ENCODE results near the gene TPRN.

The TPRN gene

DNA sequence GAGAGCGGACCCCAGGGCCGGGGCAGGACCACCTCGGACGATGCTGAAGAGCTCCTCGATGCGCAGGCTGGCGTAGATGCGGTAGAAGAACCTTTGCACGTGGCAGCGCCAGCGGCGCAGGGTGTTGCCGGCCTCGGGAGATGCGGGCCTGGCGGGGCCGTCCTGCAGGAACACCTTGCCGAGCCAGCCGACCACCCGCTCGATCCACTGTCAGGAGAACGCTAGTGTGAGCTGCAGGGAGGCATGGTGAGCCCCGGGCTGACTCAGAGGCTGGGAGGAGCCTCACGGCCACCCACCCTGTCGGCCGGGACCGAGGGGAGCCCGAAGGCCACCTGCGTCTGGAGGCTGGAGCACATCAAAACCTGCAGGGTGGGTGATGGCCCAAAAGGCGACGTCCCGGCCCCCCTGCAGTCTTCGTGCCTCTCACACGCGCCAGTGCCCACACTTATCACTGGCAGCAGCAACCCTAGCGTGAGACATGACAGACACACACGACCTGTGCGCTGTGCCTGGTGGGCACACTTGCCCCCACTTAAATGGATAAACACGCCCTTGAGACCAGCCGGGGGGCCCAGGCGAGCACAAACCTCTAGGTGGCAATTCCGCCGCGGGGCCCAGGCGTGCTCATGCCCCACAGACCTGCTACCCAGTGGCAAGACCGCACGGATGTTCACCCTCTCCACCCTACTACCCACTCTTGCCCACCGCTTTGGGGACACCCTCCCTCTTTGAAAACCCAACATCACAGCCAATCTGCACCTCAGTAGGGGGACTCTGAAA, 15.5 kb downstream of the TPRN start:
- H3K9me3 Mint-ChIP-seq, result no peaks in the 10 kb centered on the region
- H3K4me1 Mint-ChIP-seq, result peaks cover 31% of the 10 kb centered on the region
- H3K27me3 Mint-ChIP-seq, result no peaks in the 10 kb centered on the region
- peaks cover 9% of the 10 kb centered on the region for H3K36me3 Mint-ChIP-seq (ENCODE audit: low read depth)
- no peak overlapping the region for H3K4me3 Mint-ChIP-seq
- H3K27ac Mint-ChIP-seq, result no peak overlapping the region
- DNase-seq, result no peak
- ATAC-seq, result no peak

DNA sequence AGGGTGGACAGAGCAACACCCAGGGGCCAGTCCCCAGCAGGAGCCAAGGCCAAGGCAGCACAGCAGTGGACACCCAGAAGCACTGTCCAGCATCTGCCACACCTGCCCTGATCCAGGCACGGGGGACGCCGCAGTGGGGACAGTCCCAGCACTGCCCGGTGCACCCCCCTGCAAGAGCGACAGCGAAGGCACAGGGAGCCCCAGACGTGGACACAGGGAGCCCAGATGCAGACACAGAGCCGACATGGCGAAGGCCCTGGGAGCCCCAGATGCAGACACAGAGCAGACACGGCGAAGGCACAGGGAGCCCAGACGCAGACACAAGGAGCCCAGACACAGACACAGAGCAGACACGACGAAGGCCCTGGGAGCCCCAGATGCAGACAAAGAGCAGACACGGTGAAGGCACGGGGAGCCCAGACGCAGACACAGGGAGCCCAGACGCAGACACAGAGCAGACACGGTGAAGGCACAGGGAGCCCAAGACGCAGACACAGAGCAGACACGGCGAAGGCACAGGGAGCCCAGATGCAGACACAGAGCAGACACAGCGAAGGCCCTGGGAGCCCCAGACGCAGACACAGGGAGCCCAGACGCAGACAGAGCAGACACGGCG, 16.5 kb downstream of the TPRN start:
- DNase-seq (no peak), ATAC-seq (no peak)
- H3K36me3 Mint-ChIP-seq (ENCODE audit: low read depth), result peaks cover 11% of the 10 kb centered on the region
- H3K27ac Mint-ChIP-seq, result no peak overlapping the region
- H3K4me3 Mint-ChIP-seq, result no peak overlapping the region
- H3K9me3 Mint-ChIP-seq, result no peaks in the 10 kb centered on the region
- H3K27me3 Mint-ChIP-seq, result no peaks in the 10 kb centered on the region
- peaks cover 21% of the 10 kb centered on the region for H3K4me1 Mint-ChIP-seq

DNA sequence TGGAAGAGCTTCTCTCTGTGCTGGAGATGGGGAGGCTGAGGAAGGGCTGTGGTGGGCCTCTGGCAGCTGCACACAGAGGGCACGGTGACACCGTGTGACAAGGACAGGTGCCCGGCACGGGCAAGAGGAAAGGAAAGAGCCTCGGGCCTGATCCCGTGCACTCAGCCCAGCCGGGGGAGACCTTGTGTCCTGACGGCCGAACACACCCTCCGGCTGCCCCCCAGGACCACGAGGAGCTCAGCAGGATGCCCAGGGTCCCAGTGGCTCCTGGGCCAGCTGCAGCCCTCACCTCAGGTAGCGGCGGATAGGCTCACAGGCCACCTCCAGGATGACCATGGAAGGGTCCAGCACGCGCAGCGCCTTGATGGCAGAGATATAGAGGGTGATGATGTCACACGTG, 17.7 kb downstream of the TPRN start:
- DNase-seq, result no peak
- ATAC-seq, result no peak
- Mint-ChIP-seq H3K27me3 (no peaks in the 10 kb centered on the region), H3K27ac (no peak overlapping the region), H3K4me3 (no peak overlapping the region), H3K36me3 (ENCODE audit: low read depth) (peaks cover 10% of the 10 kb centered on the region), H3K9me3 (no peaks in the 10 kb centered on the region), H3K4me1 (peaks cover 17% of the 10 kb centered on the region)

DNA sequence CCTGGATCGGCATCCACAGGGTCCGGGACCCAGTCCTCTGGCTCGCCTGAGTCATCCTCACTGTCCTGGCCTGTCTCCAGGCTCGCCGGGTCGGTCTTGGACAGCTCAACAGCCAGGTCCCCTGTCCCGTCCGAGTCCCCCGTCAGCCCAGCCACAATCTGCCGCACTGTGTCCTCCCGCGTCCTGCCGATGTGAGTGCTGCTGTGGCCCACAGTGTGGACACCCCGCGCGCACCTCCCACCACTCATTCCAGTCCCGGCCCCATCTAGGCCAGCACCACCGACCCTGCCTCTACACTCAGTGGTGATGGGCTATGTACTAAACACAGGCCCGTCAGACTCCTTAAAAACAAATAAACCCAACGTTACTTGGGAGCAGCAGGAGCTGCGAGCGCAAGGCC, 18.9 kb downstream of the TPRN start:
- ATAC-seq, result no peak

DNA sequence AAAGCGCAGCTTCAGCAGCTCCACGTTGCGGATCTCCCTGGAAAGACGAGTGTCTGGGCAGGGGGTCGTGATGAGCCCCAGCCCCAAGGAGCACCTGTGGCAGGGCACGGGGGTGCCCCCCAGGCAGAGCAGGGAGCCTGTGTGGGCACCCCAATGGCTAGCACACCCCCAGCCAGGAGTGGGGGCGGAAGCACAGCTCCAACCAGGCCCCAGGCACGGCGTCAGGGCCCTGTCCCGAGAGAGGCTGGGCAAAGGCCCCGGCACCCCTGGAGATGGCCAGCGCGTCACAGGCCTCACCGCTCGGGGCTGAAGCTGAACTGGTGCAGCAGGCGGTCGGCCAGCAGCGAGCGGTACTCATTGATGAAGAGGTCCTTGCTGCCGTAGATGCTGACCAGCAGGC, 20.1 kb downstream of the TPRN start:
- Mint-ChIP-seq H3K36me3 (ENCODE audit: low read depth) (peaks cover 10% of the 10 kb centered on the region), H3K4me1 (no peaks in the 10 kb centered on the region), H3K9me3 (no peaks in the 10 kb centered on the region), H3K27me3 (no peaks in the 10 kb centered on the region), H3K27ac (no peak overlapping the region), H3K4me3 (no peak overlapping the region)
- no peak for DNase-seq
- no peak for ATAC-seq

More for the DNA sequence above, 18.9 kb downstream of the TPRN start:
- Mint-ChIP-seq H3K27me3 (no peaks in the 10 kb centered on the region), H3K9me3 (no peaks in the 10 kb centered on the region), H3K27ac (no peak overlapping the region), H3K4me1 (peaks cover 6% of the 10 kb centered on the region), H3K36me3 (ENCODE audit: low read depth) (peaks cover 10% of the 10 kb centered on the region), H3K4me3 (no peak overlapping the region)
- DNase-seq, result no peak

DNA sequence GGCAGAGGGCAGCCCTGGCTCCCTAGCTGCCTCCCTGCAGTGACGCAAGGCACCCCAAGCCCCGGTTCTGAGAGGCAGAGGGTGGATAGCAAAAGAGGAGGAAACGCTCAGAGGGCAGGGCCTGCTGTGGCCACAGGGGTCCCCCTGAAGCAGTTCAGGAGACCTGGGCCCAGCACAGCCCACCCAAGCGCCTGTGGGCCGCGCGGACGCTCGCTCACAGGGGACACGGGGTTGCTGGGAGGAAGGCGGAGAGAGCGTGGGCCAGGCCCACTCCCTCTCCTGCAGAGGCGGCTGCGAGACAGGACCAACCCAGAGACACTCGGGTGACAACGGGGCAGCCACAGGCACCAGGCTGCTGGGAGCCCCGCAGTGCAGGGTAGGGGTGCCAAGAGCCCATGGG, 20.8 kb downstream of the TPRN start:
- no peak overlapping the region for H3K4me3 Mint-ChIP-seq
- no peaks in the 10 kb centered on the region for H3K4me1 Mint-ChIP-seq
- ATAC-seq (no peak), DNase-seq (no peak)
- no peaks in the 10 kb centered on the region for H3K27me3 Mint-ChIP-seq
- H3K27ac Mint-ChIP-seq, result no peak overlapping the region
- H3K36me3 Mint-ChIP-seq (ENCODE audit: low read depth), result peaks cover 10% of the 10 kb centered on the region
- no peaks in the 10 kb centered on the region for H3K9me3 Mint-ChIP-seq

DNA sequence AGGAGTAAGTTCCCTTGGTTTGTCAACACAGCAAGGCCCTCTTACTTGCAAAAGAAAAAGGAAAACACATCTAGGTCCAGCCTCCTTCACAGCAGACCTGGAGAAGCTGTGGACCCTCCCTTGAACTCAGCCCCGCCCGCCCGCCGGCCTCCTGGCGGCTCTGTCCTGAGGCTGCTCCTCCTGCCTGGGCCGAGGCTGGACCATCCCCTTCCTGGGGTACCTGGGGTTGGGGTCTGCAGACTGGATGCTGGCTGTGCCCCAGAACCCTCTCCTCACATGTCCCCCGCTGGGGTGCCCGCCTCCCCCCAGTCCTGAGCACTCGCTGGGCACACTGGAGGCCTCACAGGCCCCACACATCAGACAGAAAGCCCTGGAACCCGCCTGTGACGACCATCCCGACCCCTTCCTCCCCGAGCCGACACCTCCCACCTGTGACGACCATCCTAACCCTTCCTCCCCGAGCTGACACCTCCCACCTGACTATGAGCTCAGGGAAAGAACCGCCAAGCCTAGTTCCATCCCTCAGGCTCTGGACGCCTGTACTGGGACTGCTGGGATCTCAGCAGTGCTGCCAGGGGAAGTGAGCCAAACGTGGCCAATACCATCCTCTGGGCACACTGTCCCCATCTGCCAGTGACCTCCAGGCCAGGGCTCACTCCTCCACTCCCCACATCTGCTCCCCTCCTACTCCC, 21.5 kb downstream of the TPRN start:
- Mint-ChIP-seq H3K4me1 (no peaks in the 10 kb centered on the region), H3K4me3 (no peak overlapping the region)

DNA sequence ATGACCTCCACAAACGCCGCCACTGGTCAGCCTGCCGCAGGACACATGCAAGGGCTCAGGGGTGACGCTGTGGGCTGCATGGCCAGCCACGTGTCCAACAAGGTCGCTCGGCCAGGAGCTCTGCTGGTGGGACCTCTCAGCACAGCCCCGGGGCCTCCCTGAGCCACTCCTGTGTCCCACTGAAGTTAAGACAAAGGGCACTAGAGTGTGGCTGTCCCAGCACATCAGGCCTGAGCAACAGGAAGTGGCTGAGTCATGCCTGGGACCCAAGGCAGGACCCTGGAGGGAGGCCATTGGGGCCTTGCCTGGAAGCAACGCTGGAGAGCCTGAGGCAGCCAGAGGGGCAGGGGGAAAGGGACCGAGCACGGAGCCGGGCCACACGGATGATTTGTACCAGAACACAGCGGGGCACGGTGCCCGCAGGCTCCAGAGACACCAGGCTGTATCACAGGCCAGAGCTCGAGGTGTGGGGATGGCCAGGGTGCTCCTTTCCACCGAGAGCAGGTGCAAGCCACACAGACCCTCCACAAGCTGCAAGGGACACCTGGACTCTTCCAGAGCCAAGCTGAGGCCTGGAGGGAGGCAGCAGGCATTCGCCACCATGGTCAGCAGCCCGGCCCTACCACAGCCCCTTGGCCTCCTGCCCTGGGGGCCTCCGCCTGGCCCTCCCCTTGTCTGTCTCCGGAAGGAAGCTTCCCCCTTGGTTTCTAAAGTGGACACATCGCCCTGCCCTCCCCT, 22.2 kb downstream of the TPRN start:
- no peak overlapping the region for H3K4me3 Mint-ChIP-seq

More for the DNA sequence above, 21.5 kb downstream of the TPRN start:
- Mint-ChIP-seq H3K9me3 (no peaks in the 10 kb centered on the region), H3K36me3 (ENCODE audit: low read depth) (peaks cover 10% of the 10 kb centered on the region), H3K27ac (no peak overlapping the region), H3K27me3 (no peaks in the 10 kb centered on the region)
- ATAC-seq (no peak), DNase-seq (no peak)

DNA sequence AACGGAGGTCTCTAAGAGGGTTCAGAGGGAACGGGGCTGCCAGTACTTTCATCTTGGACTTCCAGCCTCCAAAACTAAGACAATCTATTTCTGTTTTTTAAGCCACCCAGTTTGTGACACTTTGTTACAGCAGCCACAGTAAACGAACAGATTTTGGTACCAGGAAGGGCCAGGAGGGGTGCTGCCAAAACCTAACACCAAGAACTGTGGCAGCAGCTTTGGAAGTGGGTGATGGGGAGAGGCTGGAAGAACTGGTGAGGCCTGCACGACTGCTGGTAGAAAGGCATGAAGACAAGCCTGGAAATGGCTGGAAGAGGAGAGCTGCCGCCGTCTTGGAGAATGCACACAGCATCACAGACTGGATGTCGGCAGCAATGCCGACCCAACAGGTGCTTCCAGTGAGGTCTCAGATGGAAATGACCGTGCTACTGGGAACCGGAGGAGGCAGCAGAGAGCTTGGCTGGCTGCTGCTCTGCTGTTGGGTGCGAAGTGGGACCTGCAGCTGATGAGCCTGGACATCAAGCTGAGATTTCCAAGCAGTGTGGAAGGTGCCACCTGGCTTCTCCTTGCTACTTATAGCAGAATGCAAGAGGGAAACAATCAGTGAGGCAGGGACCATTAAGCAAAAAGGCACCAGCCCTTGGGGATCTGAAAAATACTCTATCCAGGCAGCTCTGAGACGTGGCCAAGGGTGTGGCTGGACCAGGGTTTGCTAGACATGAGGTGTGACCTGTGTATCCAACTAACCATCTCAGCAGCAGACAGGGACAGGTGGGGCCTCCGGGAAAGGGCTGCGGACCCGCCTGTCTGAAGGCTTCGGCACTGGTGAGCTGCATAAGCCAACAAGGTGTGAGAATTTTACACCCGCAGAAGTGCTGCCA, 24.0 kb downstream of the TPRN start:
- H3K4me1 Mint-ChIP-seq, result no peaks in the 10 kb centered on the region
- H3K27me3 Mint-ChIP-seq, result no peaks in the 10 kb centered on the region
- H3K4me3 Mint-ChIP-seq, result no peak overlapping the region
- H3K27ac Mint-ChIP-seq, result no peak overlapping the region
- no peak for DNase-seq
- H3K9me3 Mint-ChIP-seq, result no peaks in the 10 kb centered on the region
- peaks cover 2% of the 10 kb centered on the region for H3K36me3 Mint-ChIP-seq (ENCODE audit: low read depth)
- ATAC-seq, result no peak

More for the DNA sequence above, 22.2 kb downstream of the TPRN start:
- DNase-seq (no peak), ATAC-seq (no peak)
- Mint-ChIP-seq H3K36me3 (ENCODE audit: low read depth) (peaks cover 9% of the 10 kb centered on the region), H3K4me1 (no peaks in the 10 kb centered on the region), H3K27ac (no peak overlapping the region), H3K27me3 (no peaks in the 10 kb centered on the region), H3K9me3 (no peaks in the 10 kb centered on the region)

DNA sequence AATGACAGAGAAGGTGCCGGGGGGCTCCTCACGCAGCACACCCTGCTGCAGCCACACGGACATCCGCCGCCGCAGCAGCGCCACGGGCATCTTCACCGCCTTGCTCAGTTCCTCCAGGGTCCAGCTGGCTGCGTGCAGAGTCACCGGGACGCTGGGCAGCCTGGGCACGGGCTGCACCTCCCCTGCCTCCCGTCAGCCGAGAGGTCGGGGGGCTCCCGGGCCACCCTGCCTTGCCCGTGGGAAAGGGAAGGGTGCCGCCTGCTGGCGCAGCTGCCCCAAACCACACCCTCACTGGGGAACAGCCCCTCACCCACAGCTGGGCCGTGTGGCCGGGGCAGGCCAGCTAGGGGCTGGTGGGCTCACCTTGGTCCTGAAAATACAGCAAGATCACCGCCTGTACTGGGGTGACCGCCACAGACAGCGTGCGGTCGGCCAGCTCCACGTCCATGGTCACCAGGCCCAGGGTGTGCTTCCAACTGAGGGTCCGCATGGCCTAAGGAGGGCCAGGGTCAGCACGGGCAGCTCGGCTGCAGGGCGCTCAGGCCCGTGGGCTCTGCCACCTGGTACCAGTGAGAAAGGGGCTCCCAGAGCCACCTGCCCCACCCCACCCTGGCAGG, 25.1 kb downstream of the TPRN start:
- peaks cover 2% of the 10 kb centered on the region for H3K27me3 Mint-ChIP-seq
- no peaks in the 10 kb centered on the region for H3K9me3 Mint-ChIP-seq
- H3K36me3 Mint-ChIP-seq (ENCODE audit: low read depth), result peaks cover 2% of the 10 kb centered on the region
- H3K27ac Mint-ChIP-seq, result no peak overlapping the region
- H3K4me1 Mint-ChIP-seq, result no peaks in the 10 kb centered on the region
- no peak for ATAC-seq
- DNase-seq, result no peak
- no peak overlapping the region for H3K4me3 Mint-ChIP-seq

DNA sequence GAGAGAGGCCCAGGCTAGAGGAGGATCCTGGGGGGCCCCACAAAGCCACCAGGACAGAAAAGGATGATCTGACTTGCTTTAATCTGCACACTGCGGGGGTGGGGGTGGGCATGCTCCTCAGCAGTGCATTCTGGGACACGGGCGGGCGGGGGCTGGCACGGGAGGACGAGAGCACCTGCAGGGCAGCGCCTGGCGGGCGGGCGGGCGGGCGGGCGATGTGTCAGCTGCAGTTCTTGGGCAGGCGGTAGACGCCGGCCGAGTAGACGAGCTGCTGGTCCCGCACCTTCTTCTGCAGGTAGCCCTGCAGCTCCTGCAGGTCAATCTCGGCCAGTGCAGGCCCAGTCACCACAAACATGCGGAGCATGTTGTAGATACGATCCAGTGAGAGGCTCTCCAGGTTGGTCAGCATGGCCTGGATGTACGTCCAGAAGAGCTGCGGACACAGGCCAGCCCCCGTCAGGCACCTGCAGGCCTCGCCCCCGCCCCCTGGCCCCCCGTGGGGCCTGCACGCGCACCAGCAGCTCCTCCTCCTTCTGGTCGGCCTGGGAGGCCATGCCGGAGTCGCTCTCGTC, 25.7 kb downstream of the TPRN start:
- peaks cover 2% of the 10 kb centered on the region for H3K36me3 Mint-ChIP-seq (ENCODE audit: low read depth)
- H3K27me3 Mint-ChIP-seq, result peaks cover 7% of the 10 kb centered on the region
- no peaks in the 10 kb centered on the region for H3K9me3 Mint-ChIP-seq
- no peaks in the 10 kb centered on the region for H3K4me1 Mint-ChIP-seq
- DNase-seq (no peak), ATAC-seq (peak; percentile 9)
- no peak overlapping the region for H3K27ac Mint-ChIP-seq
- no peak overlapping the region for H3K4me3 Mint-ChIP-seq

DNA sequence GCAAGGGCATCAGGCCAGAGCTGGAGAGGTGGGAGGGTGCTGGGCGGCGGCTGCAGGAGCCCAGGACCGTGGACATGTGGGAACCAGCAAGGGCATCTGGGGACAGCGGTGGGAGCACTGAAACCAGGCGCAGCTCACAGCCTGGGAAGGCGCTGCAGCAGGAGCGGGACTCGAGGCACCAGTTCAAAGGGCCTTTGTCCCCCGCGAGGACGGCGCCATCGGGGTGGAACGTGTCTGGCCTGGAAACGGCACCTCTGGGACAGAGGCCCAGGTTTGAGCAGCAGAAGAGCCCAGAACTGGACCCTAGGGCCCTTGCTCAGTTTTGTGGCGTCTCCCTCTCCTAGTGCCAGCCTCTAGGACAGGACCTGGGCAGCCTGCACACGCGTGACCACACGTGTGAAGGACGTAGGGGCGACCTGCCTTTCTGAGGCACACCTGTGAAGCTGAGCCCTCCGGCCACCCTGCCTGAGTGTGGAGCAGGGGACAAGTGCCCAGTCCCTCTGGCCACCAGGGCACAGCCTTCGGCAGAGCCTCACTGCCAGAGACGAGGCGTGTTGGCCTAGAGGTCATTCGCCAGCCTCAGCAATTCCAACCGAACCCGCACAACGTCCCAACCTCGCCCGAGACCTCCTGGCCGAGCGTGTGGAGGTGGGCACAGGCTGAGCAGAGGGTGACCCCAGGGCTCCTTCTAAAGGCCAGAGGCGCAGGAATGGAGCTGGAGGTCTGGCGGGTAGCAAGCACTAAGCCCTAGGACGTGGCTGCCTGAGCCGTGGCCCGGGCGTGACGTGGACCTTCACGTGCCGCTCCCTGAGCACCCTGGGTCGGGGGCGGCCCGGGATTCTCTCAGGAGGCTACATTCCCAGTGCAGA, 26.5 kb downstream of the TPRN start:
- Mint-ChIP-seq H3K4me1 (no peaks in the 10 kb centered on the region), H3K27ac (no peak overlapping the region), H3K27me3 (peaks cover 7% of the 10 kb centered on the region), H3K9me3 (no peaks in the 10 kb centered on the region), H3K36me3 (ENCODE audit: low read depth) (no peaks in the 10 kb centered on the region), H3K4me3 (no peak overlapping the region)
- ATAC-seq (no peak), DNase-seq (no peak)
